Panc1 (cell line): ENCODE data around the gene OR4K1. TPM values are rescaled to one million over a fixed set of nuclear protein-coding genes. Genes with fewer than 3 reads are reported as not detected.
"Not testable (repeated sequence)": the region's sequence is repeated elsewhere in the genome, so short reads cannot be mapped to it uniquely, and the experiment has no call there.

Experiments used
- ATAC-seq: fragments of 200-7000 bp; cut with Tn5 transposase; 2 replicates; pipeline ENCODE4 v1.9.1; 2020; ENCODE audit warnings: mild to moderate bottlenecking, moderate library complexity
- BruUV-seq: library from RNA; stranded (reverse); fragments of 400-500 nt; replicated peaks from 2 replicates; lab custom pipeline; 2021; lab: Mats Ljungman, UMichigan
- CTCF ChIA-PET: fragments of 300-600 bp; sonication (Branson Sonifier 250); formaldehyde crosslinking; loops from one replicate; lab custom pipeline; 2022; ENCODE audit warnings: antibody characterized with exemption; lab: Charles Lee
- POLR2A ChIA-PET: fragments of 300-600 bp; sonication (Branson Sonifier 250); formaldehyde crosslinking; loops from one replicate; lab custom pipeline; 2022; ENCODE audit warnings: antibody characterized with exemption; lab: Charles Lee
- DNase-seq: peaks from one replicate; pipeline ENCODE4 v3.0.0-alpha.2; 2010; ENCODE audit warnings: low read depth, low spot score
- H3K27ac ChIP-seq: 2 replicates; pipeline ENCODE4 v1.5.1; 2011; ENCODE audit warnings: mild to moderate bottlenecking, low read length, inconsistent platforms
- H3K27me3 ChIP-seq: fragments of 200-500 bp; sonication (Bioruptor generic); 2 replicates; pipeline ENCODE4 v1.6.0; 2014; ENCODE audit warnings: low read length, inconsistent platforms; ENCODE audit not compliant: control insufficient read depth, insufficient read depth
- H3K36me3 ChIP-seq: fragments of 200-500 bp; sonication (Bioruptor generic); 2 replicates; pipeline ENCODE4 v1.5.1; 2014; ENCODE audit warnings: inconsistent platforms, mild to moderate bottlenecking, low read length, moderate library complexity; ENCODE audit not compliant: control insufficient read depth, insufficient read depth
- H3K4me1 ChIP-seq: 2 replicates; pipeline ENCODE4 v1.5.1; 2011; ENCODE audit warnings: inconsistent platforms, mild to moderate bottlenecking, low read length, moderate library complexity; ENCODE audit not compliant: control insufficient read depth, insufficient read depth
- H3K4me3 ChIP-seq, 2 experiments: 2 replicates each; pipeline ENCODE4 v1.5.1; 2011 to 2012; ENCODE audit warnings: low read depth in 2 of 2, low read length in 2 of 2, mild to moderate bottlenecking in 2 of 2, inconsistent platforms in 1 of 2, moderate library complexity in 1 of 2
- H3K9me3 ChIP-seq: fragments of 200-500 bp; sonication (Bioruptor generic); 2 replicates; pipeline ENCODE4 v1.5.1; 2014; ENCODE audit warnings: low read depth, mild to moderate bottlenecking, inconsistent platforms, low read length, moderate library complexity; ENCODE audit not compliant: control insufficient read depth, insufficient read depth
- CTCF ChIP-seq: fragments of 450-650 bp; IDR thresholded peaks from 2 replicates; pipeline ENCODE4 v1.5.1; 2017; ENCODE audit warnings: mild to moderate bottlenecking
- POLR2AphosphoS5 ChIP-seq: IDR thresholded peaks from 2 replicates; pipeline ENCODE4 v1.6.1; 2012; ENCODE audit warnings: mild to moderate bottlenecking, low read depth, low read length, moderate library complexity
- REST ChIP-seq, 2 experiments: IDR thresholded peaks; 2 replicates each; pipeline ENCODE4 v1.6.1; 2011 to 2012; ENCODE audit warnings: low read depth in 2 of 2, control low read depth in 1 of 2, low read length in 1 of 2, mild to moderate bottlenecking in 1 of 2, moderate library complexity in 1 of 2; ENCODE audit not compliant: insufficient read depth in 1 of 2
- SIN3A ChIP-seq: IDR thresholded peaks from 2 replicates; pipeline ENCODE4 v1.6.1; 2012; ENCODE audit warnings: low read depth, mild to moderate bottlenecking, low read length, moderate library complexity, borderline replicate concordance; ENCODE audit not compliant: insufficient read depth
- TCF7L2 ChIP-seq: IDR thresholded peaks from 2 replicates; pipeline ENCODE4 v1.6.1; 2011; ENCODE audit warnings: mild to moderate bottlenecking, low read depth, low read length, inconsistent platforms
- in situ Hi-C: cut with HindIII; loops from 2 replicates; pipeline ENCODE4 v1.10.0; 2016; ENCODE audit warnings: low sequenced_read_pairs, low pct_unique_long_range_greater_than_20kb
- intact Hi-C: fragments of 100-400 bp; cut with micrococcal nuclease; formaldehyde crosslinking; loops from one replicate; pipeline ENCODE4 v1.10.0; 2022; ENCODE audit not compliant: unreplicated experiment
- total RNA-seq: library from RNA; stranded (reverse); gene quantifications from one replicate; pipeline ENCODE4 v1.2.1, GENCODE V29; 2021; ENCODE audit not compliant: unreplicated experiment

OR4K1 gene
- total RNA-seq, 1 experiment from 2014 or later, result not detected

- Histone ChIP-seq H3K27me3 (no peaks in the 10 kb centered on the region), H3K4me1 (no peaks in the 10 kb centered on the region), H3K27ac (no peak overlapping the region), H3K4me3 (no peak overlapping the region), H3K9me3 (no peaks in the 10 kb centered on the region), H3K36me3 (no peaks in the 10 kb centered on the region)
- CTCF ChIA-PET, result no interaction called here
- no TSS peak for BruUV-seq
- POLR2A ChIA-PET, result no interaction called here
- DNase-seq (no peak), ATAC-seq (no peak)
- in situ Hi-C loops, result no loop called here
- TF ChIP-seq CTCF (no peak), TCF7L2 (no peak), POLR2AphosphoS5 (no peak), REST (IDR thresholded peaks at IDR 0.05; ENCODE audit: insufficient read depth in 1 of 2, low read depth in 2 of 2, low read length in 1 of 2) (no peak), SIN3A (no peak)
- intact Hi-C loops, result no loop called here
Measured at GRCh38 chr14:19949218-19949617, 18.5 kb downstream of the OR4K1 start.

GRCh38 chr14:19969735-19970134, 39.0 kb downstream of the OR4K1 start:
- CTCF ChIA-PET, H3K9me3 ChIP-seq, intact Hi-C loops: not testable (repeated sequence)

GRCh38 chr14:19974844-19975243, 44.1 kb downstream of the OR4K1 start:
- Histone ChIP-seq H3K27ac (no peak overlapping the region), H3K4me1 (no peaks in the 10 kb centered on the region), H3K9me3 (no peaks in the 10 kb centered on the region), H3K36me3 (no peaks in the 10 kb centered on the region), H3K4me3 (no peak overlapping the region), H3K27me3 (no peaks in the 10 kb centered on the region)
- no peak for ATAC-seq
- in situ Hi-C loops, result no loop called here
- TF ChIP-seq SIN3A, result no peak
- TF ChIP-seq CTCF, result no peak
- TF ChIP-seq POLR2AphosphoS5, result no peak
- TF ChIP-seq REST (IDR thresholded peaks at IDR 0.05; ENCODE audit: insufficient read depth in 1 of 2, low read depth in 2 of 2, low read length in 1 of 2), result no peak
- no peak for TF ChIP-seq TCF7L2
- no peak for DNase-seq
- no TSS peak for BruUV-seq
- intact Hi-C loops, result no loop called here
- CTCF ChIA-PET, result no interaction called here
- POLR2A ChIA-PET, result no interaction called here

More at GRCh38 chr14:19969735-19970134, 39.0 kb downstream of the OR4K1 start:
- BruUV-seq, H3K27me3 ChIP-seq, ATAC-seq, in situ Hi-C loops, H3K27ac ChIP-seq, H3K4me1 ChIP-seq, H3K4me3 ChIP-seq, DNase-seq, H3K36me3 ChIP-seq, POLR2A ChIA-PET: not testable (repeated sequence)
